GM12878 (cell line): ENCODE results near the gene GHITM.
A peak's percentile ranks its signal among the peaks of the same experiment; 100 is the strongest.

Experiments
- CTCF ChIP-seq, 3 experiments: IDR thresholded peaks in 2 of 3; conservative IDR thresholded peaks in 1 of 3; 2 replicates each; pipeline ENCODE4 v1.5.1; 2011; ENCODE audit warnings: low read depth in 3 of 3, low read length in 3 of 3, mild to moderate bottlenecking in 3 of 3, control low read depth in 2 of 3, moderate library complexity in 2 of 3, inconsistent platforms in 1 of 3, mixed read lengths in 1 of 3; ENCODE audit not compliant: control insufficient read depth in 2 of 3, insufficient read depth in 1 of 3; ENCODE audit errors: extremely low read depth in 1 of 3
- EGR1 ChIP-seq, 2 experiments: IDR thresholded peaks; 1 replicate in 1 of 2; 2 replicates in 1 of 2; pipeline ENCODE4 v1.6.1; 2011 to 2012; ENCODE audit warnings: low read depth in 2 of 2, low read length in 2 of 2, borderline replicate concordance in 1 of 2, mild to moderate bottlenecking in 1 of 2, moderate library complexity in 1 of 2
- MAX ChIP-seq: IDR thresholded peaks from 2 replicates; pipeline ENCODE4 v1.6.1; 2012; ENCODE audit warnings: low read depth, low read length, improper control_type of control experiment
- ZSCAN29 ChIP-seq: fragments of 450-650 bp; IDR thresholded peaks from 2 replicates; pipeline ENCODE4 v1.6.1; 2017; ENCODE audit warnings: mild to moderate bottlenecking, moderate library complexity

GRCh38 chr10:84172467-84173356 is 33.4 kb downstream of the GHITM start:
- TF ChIP-seq EGR1 (IDR thresholded peaks at IDR 0.05; ENCODE audit: borderline replicate concordance in 1 of 2, low read depth in 2 of 2, low read length in 2 of 2) (no peak), MAX (peak; percentile 74), ZSCAN29 (no peak), CTCF (IDR thresholded peaks at IDR 0.05 in 2 of 3, conservative IDR thresholded peaks at IDR 0.05 in 1 of 3; ENCODE audit: control insufficient read depth in 2 of 3, extremely low read depth in 1 of 3, insufficient read depth in 1 of 3, low read depth in 3 of 3, low read length in 3 of 3) (no peak)
